ENCODE measurements around the gene LRBA.

Gene LRBA

GRCh38 chr4:150415213-150415612, 599.9 kb downstream of the LRBA start:
- Histone ChIP-seq H3K27ac (ENCODE audit: low read depth, low read length) (no peak overlapping the region), H3F3A (ENCODE audit: control insufficient read depth, insufficient read depth) (no peaks in the 10 kb centered on the region), H3K36me3 (ENCODE audit: control insufficient read depth, low read length) (no peaks in the 10 kb centered on the region), H3K9me3 (ENCODE audit: control insufficient read depth, insufficient read depth, low read length) (no peaks in the 10 kb centered on the region), H4K20me1 (ENCODE audit: control insufficient read depth, insufficient read depth, low read depth, low read length) (no peaks in the 10 kb centered on the region), H3K27me3 (ENCODE audit: control insufficient read depth, low read length) (no peaks in the 10 kb centered on the region), H3K4me2 (ENCODE audit: low read length) (no peak overlapping the region), H3K9me2 (replicated peaks; ENCODE audit: control insufficient read depth, low read length) (no peaks in the 10 kb centered on the region), H3K4me1 (ENCODE audit: control insufficient read depth, low read length) (no peaks in the 10 kb centered on the region), H3K4me3 (ENCODE audit: low read length) (no peak overlapping the region), H3K79me2 (ENCODE audit: control insufficient read depth, low read length) (no peaks in the 10 kb centered on the region)
- TF ChIP-seq EZH2phosphoT487 (IDR thresholded peaks at IDR 0.05; ENCODE audit: borderline replicate concordance, low read length) (no peak), CTCF (IDR thresholded peaks at IDR 0.05; ENCODE audit: low read depth, low read length, poor library complexity, severe bottlenecking) (no peak)

GRCh38 chr4:150411520-150411919, 603.6 kb downstream of the LRBA start:
- H3K9me2 ChIP-seq (replicated peaks; ENCODE audit: control insufficient read depth, low read length): no peaks in the 10 kb centered on the region; the same call in 1 of the 2 replicates
- no peaks in the 10 kb centered on the region for H3K9me3 ChIP-seq (ENCODE audit: control insufficient read depth, insufficient read depth, low read length)
- no peaks in the 10 kb centered on the region for H3K4me1 ChIP-seq (ENCODE audit: control insufficient read depth, low read length)
- H3K27ac ChIP-seq (ENCODE audit: low read depth, low read length): no peak overlapping the region
- H3K4me3 ChIP-seq (ENCODE audit: low read length): no peak overlapping the region
- TF ChIP-seq EZH2phosphoT487 (IDR thresholded peaks at IDR 0.05; ENCODE audit: borderline replicate concordance, low read length) (no peak), CTCF (IDR thresholded peaks at IDR 0.05; ENCODE audit: low read depth, low read length, poor library complexity, severe bottlenecking) (no peak)
- H3K4me2 ChIP-seq (ENCODE audit: low read length): no peak overlapping the region
- no peaks in the 10 kb centered on the region for H4K20me1 ChIP-seq (ENCODE audit: control insufficient read depth, insufficient read depth, low read depth, low read length)
- H3K27me3 ChIP-seq (ENCODE audit: control insufficient read depth, low read length): no peaks in the 10 kb centered on the region
- no peaks in the 10 kb centered on the region for H3K36me3 ChIP-seq (ENCODE audit: control insufficient read depth, low read length)
- no peaks in the 10 kb centered on the region for H3F3A ChIP-seq (ENCODE audit: control insufficient read depth, insufficient read depth)
- no peaks in the 10 kb centered on the region for H3K79me2 ChIP-seq (ENCODE audit: control insufficient read depth, low read length)

GRCh38 chr4:150402871-150403272, 612.2 kb downstream of the LRBA start:
- Histone ChIP-seq H3F3A (ENCODE audit: control insufficient read depth, insufficient read depth) (0 out of 2 replicates have a peak, but pooled peaks cover 2% of the 10 kb centered on the region), H3K27me3 (ENCODE audit: control insufficient read depth, low read length) (no peaks in the 10 kb centered on the region), H3K4me2 (ENCODE audit: low read length) (peak overlapping the region; percentile 51), H4K20me1 (ENCODE audit: control insufficient read depth, insufficient read depth, low read depth, low read length) (no peaks in the 10 kb centered on the region), H3K36me3 (ENCODE audit: control insufficient read depth, low read length) (peaks cover 3% of the 10 kb centered on the region; the same call in 1 of the 2 replicates), H3K27ac (ENCODE audit: low read depth, low read length) (peak overlapping the region; percentile 29), H3K9me2 (replicated peaks; ENCODE audit: control insufficient read depth, low read length) (no peaks in the 10 kb centered on the region), H3K79me2 (ENCODE audit: control insufficient read depth, low read length) (no peaks in the 10 kb centered on the region), H3K9me3 (ENCODE audit: control insufficient read depth, insufficient read depth, low read length) (no peaks in the 10 kb centered on the region), H3K4me1 (ENCODE audit: control insufficient read depth, low read length) (peaks cover 27% of the 10 kb centered on the region), H3K4me3 (ENCODE audit: low read length) (peak overlapping the region; percentile 10; the same call in 1 of the 2 replicates)
- TF ChIP-seq EZH2phosphoT487 (IDR thresholded peaks at IDR 0.05; ENCODE audit: borderline replicate concordance, low read length): no peak
- TF ChIP-seq CTCF (IDR thresholded peaks at IDR 0.05; ENCODE audit: low read depth, low read length, poor library complexity, severe bottlenecking): no peak
